Vagina (tissue), 2 donors: ENCODE data around the gene PLEKHA8.

Experiments
- POLR2A ChIP-seq, 2 donors: fragments of 450-650 bp; IDR thresholded peaks; one replicate each; pipeline ENCODE4 v1.6.1; 2017; ENCODE audit warnings: antibody characterized with exemption in 2 of 2, mild to moderate bottlenecking in 2 of 2, moderate library complexity in 2 of 2
- POLR2AphosphoS5 ChIP-seq, 2 donors: sonication (generic); formaldehyde crosslinking; IDR thresholded peaks; one replicate each; pipeline ENCODE4 v1.9.0; 2017; ENCODE audit warnings: antibody characterized with exemption in 2 of 2, mild to moderate bottlenecking in 2 of 2, low read depth in 1 of 2; ENCODE audit not compliant: insufficient read depth in 1 of 2
- TF ChIP-seq, protein P1 (sequence below), 3 experiments: fragments of 450-650 bp in 2 of 3; fragments of 200-600 bp in 1 of 3; sonication (generic) in 1 of 3; IDR thresholded peaks; one replicate each; pipeline ENCODE4 v1.5.1; 2017 to 2019; ENCODE audit warnings: antibody characterized with exemption in 3 of 3, mild to moderate bottlenecking in 2 of 3, moderate library complexity in 2 of 3

GRCh38 chr7:30116771-30117170 is 88.6 kb downstream of the PLEKHA8 start:
- TF ChIP-seq, protein P1, sequence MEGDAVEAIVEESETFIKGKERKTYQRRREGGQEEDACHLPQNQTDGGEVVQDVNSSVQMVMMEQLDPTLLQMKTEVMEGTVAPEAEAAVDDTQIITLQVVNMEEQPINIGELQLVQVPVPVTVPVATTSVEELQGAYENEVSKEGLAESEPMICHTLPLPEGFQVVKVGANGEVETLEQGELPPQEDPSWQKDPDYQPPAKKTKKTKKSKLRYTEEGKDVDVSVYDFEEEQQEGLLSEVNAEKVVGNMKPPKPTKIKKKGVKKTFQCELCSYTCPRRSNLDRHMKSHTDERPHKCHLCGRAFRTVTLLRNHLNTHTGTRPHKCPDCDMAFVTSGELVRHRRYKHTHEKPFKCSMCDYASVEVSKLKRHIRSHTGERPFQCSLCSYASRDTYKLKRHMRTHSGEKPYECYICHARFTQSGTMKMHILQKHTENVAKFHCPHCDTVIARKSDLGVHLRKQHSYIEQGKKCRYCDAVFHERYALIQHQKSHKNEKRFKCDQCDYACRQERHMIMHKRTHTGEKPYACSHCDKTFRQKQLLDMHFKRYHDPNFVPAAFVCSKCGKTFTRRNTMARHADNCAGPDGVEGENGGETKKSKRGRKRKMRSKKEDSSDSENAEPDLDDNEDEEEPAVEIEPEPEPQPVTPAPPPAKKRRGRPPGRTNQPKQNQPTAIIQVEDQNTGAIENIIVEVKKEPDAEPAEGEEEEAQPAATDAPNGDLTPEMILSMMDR (IDR thresholded peaks at IDR 0.05) = no peak
- TF ChIP-seq POLR2A (IDR thresholded peaks at IDR 0.05) (no peak), POLR2AphosphoS5 (IDR thresholded peaks at IDR 0.05; ENCODE audit: insufficient read depth in 1 of 2, low read depth in 1 of 2) (no peak)
